ENCODE data around the gene ACAP1.

DNA sequence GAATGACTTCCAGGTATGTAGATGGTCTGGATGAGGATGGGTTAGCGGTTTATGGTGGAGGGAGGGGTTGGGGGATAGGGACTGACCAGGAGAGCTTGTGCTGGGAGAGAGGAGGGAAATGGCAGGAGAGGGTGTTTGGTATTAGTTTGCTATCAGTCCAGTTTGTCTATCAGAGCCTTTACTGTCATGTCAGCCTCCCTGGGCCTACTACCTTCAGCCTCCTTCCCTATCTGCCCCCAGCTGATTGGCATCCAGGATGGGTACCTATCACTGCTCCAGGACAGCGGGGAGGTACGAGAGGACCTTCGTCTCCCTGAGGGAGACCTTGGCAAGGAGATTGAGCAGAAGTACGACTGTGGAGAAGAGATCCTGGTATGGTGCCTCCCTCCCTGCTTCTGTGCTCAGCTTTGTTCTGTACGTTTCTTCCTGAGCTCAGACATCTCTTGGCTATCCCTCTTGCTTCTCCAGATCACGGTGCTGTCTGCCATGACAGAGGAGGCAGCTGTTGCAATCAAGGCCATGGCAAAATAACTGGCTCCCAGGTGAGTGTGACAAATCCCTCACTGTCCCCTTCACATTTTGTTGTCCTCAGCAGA is 25.1 kb upstream of the ACAP1 start:
- TF ChIP-seq, protein P1, sequence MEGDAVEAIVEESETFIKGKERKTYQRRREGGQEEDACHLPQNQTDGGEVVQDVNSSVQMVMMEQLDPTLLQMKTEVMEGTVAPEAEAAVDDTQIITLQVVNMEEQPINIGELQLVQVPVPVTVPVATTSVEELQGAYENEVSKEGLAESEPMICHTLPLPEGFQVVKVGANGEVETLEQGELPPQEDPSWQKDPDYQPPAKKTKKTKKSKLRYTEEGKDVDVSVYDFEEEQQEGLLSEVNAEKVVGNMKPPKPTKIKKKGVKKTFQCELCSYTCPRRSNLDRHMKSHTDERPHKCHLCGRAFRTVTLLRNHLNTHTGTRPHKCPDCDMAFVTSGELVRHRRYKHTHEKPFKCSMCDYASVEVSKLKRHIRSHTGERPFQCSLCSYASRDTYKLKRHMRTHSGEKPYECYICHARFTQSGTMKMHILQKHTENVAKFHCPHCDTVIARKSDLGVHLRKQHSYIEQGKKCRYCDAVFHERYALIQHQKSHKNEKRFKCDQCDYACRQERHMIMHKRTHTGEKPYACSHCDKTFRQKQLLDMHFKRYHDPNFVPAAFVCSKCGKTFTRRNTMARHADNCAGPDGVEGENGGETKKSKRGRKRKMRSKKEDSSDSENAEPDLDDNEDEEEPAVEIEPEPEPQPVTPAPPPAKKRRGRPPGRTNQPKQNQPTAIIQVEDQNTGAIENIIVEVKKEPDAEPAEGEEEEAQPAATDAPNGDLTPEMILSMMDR (IDR thresholded peaks at IDR 0.05), result no peak
- TF ChIP-seq POLR2A (IDR thresholded peaks at IDR 0.05), result no peak
